HG03575 (cell line): ENCODE results near the gene RPS13.
"Not testable (repeated sequence)": the region's sequence is repeated elsewhere in the genome, so short reads cannot be mapped to it uniquely, and the experiment has no call there.

Source experiments
- ATAC-seq: cut with Tn5 transposase; IDR thresholded peaks from one replicate; pipeline ENCODE4 v1.9.1; 2021; ENCODE audit not compliant: unreplicated experiment, insufficient number of reproducible peaks, low FRiP score; ENCODE audit errors: extremely low read depth

RPS13 gene

DNA sequence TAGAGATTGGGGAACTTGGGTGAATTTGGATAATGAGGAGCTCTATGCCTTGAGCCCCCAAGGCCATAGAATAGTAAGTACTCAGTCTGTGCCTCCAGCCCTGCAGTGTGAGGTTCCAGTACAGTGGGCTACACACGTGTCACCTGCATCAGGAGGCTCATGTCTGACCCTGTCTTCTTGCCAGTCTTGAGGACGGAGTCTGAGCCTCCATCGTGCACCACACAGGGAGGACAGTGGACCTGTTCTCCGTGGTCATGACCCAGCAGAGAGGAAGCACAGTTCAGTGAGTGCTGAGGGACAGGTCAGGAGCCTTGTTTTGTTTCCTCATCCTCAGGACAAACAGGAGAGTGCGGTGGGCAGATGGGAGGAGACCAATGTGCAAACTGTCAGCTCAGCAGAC is 30.8 kb downstream of the RPS13 start:
- no peak for ATAC-seq

DNA sequence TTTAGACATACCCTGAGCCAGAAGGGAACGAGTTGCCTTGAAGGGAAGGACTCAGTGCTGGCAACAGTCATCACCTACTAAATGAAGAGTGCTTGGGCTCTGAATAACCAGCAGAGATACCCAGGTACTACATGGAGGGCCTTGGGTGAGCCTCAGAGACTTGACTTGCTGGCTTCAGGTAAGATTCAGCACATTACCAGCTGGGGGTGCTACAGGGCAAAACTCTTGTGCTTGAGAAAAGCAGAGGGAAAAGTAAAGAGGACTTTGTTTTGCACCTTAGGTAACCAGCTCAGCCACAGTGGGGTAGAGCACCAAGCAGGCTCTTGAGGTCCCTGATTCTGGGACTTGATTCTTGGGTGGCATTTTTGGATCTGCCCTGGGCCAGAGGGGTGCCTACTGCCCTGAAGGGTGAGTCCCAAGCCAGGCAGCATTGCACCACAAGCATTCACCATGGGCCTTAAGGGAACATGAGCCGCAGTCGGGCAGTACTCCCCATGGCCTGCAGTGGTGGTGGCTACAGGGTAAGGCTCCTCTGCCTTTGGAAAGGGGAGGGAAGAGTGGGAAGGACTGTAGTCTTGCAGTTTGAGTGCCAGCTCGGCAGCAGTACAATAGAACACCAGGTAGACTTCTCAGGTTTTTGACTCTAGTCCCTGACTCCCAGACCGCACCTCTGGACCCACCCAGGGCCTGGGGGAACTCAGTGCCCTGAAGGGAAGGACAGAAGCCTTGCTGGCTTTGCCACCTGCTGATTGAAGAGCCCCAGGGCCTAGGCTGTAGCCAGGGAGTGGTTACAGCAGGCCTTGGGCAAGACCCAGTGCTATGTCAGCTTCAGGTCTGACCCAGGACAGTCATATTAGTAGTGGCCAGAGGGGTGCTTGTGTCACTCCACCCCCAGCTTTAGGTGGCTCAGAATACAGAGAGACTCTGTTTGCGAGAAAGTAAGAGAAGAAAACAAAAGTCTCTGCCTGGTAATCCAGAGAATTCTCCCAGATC is 40.5 kb downstream of the RPS13 start:
- ATAC-seq, result no peak

DNA sequence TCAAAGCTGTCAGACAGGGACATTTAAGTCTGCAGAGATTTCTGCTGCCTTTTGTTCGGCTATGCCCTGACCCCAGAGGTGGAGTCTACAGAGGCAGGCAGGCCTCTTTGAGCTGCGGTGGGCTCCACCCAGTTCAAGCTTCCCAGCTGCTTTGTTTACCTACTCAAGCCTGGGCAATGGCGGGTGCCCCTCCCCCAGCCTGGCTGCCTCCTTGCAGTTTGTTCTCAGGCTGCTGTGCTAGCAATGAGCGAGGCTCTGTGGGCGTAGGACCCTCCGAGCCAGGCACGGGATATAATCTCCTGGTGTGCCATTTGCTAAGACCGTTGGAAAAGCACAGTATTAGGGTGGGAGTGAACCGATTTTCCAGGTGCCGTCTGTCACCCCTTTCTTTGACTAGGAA is 43.4 kb downstream of the RPS13 start:
- not testable (repeated sequence) for ATAC-seq

DNA sequence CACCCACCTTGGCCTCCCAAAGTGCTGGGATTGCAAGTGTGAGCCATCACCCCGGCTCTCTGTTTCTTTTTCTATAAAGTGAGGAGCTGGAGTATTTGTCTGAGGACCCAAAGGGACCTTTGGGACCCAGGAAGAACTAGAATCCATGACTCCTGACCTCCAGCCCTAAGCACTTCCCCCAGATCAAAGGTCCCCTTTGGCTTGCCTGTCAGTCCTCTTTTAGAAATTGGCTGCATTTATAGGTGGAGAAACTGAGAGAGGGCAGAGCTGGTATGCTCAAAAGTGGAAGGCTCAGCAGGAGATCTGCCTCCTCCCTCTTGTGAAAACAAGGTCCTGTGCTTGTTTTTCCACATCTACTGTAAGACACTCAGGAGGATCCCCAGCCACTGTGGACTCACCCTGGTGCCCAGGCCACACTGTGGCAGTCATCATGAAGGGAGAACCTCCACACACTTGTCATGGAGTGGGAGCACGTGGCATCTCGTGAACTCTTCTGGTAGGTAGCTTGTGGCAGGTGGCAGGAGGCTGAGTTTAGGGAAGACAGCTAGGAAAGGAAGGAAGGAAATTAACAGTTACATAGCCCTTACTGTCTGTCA is 50.9 kb downstream of the RPS13 start:
- no peak for ATAC-seq

DNA sequence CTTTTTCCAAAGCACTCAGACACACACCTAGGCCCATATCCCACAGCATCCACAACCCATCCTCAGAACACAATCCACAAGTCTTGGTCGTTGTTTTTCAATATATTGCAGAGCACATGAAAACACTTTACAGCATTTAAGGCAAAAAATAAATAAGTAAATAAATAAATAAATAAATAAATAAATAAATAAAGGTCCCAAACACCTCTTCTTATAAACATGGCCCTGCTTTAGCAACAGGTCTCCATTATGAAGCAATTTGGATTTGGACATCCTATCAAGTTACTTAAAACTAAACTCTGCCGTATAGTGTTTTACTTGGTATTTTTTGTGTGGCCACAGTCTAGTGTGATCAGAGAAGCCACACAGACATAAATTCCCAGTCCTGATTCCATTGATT is 52.5 kb downstream of the RPS13 start:
- no peak for ATAC-seq
